Measurements from ENCODE around the gene CD38. TPM values are rescaled to one million over a fixed set of nuclear protein-coding genes. Genes with fewer than 3 reads are reported as not detected.

CD38 gene
- total RNA-seq, 4 donors from 2014 or later, result 2.7 to 7.5 (median 3.4) TPM; not detected in 1

DNA sequence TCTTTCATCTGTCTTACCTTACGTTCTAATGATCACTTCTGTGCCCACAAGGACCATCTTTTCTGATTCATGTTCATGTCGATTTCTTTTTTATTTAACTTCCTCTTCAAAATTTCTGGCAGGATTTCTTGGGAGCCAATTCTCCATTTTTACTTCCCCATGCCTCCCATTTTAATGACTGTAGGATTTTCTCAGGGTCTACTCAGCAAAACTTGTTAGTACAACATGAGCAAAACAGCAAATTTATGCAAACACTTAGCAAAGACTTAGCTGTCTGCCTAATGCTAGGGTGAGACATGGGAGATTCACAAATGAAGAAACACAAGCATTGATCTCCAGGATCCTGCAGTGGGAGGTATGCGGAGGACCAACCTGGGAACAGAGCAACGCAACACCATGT lies 5.5 kb downstream of the CD38 start:
- in situ Hi-C loops (cut with MboI; ENCODE audit: low pct_ligation_motif_present in 1 of 4, low pct_unique_long_range_greater_than_20kb in 1 of 4, low sequenced_read_pairs in 3 of 4) (no loop called here), intact Hi-C loops (cut with DNase I; ENCODE audit: low total_unique reads) (no loop called here)
- Histone ChIP-seq H3K4me3 (no peak overlapping the region), H3K36me3 (no peaks in the 10 kb centered on the region), H3K27me3 (no peaks in the 10 kb centered on the region), H3K27ac (peak overlapping the region in 1 of 4 donors; percentile 8), H3K4me1 (peaks cover 0 to 25% (median 8%) of the 10 kb centered on the region in 4 donors), H3K9me3 (no peaks in the 10 kb centered on the region)
- TF ChIP-seq CTCF (IDR thresholded peaks at IDR 0.05) (no peak), POLR2AphosphoS5 (IDR thresholded peaks at IDR 0.05) (no peak)
- no peak for DNase-seq
- WGBS, 2 donors (ENCODE audit: low coverage in 1 of 2), result 88 to 90% methylated on average over 3 to 4 of the region's 4 CpGs

DNA sequence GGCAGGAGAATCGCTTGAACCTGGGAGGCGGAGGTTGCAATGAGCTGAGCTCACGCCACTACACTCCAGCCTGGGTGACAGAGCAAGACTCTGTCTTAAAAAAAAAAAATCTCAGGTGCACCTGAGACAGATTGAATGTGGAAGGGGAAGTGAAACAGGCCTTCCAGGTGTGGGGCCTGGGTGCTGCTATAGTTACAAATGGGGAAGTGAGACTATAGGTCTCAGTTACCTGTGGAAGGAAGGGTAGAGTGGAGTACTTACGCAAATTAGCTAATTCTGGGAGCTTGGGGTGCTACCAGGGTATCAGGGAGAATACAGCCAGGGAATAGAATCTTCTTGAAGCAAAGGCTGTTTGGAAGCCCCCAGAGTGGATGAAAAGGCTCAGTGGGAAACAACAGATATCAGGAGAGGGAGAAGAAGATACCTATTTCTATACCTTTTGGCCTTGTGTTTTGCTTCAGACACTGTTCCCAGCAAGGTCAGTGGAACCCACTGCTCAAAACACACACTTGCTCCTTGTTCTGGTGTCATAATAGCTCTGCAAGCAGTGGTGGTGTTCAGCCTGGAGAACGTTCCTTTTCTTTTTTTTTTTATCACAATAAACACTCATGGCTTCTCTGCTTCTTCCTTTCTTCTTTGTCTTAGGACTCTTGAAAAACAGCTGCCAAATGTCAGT lies 7.0 kb downstream of the CD38 start:
- Histone ChIP-seq H3K36me3 (no peaks in the 10 kb centered on the region), H3K27ac (no peak overlapping the region), H3K4me1 (peaks cover 0 to 16% (median 4%) of the 10 kb centered on the region in 4 donors), H3K9me3 (no peaks in the 10 kb centered on the region), H3K4me3 (no peak overlapping the region), H3K27me3 (no peaks in the 10 kb centered on the region)
- in situ Hi-C loops (cut with MboI; ENCODE audit: low pct_ligation_motif_present in 1 of 4, low pct_unique_long_range_greater_than_20kb in 1 of 4, low sequenced_read_pairs in 3 of 4) (no loop called here), intact Hi-C loops (cut with DNase I; ENCODE audit: low total_unique reads) (no loop called here)
- WGBS, 2 donors (ENCODE audit: low coverage in 1 of 2), result 74 to 100% methylated on average over 1 to 5 of the region's 5 CpGs
- DNase-seq, result peak; percentile 43
- TF ChIP-seq POLR2A (IDR thresholded peaks at IDR 0.05) (no peak), EP300 (IDR thresholded peaks at IDR 0.05; ENCODE audit: low read depth) (no peak), POLR2AphosphoS5 (IDR thresholded peaks at IDR 0.05) (peak in 1 of 3 donors; percentile 6), CTCF (IDR thresholded peaks at IDR 0.05) (no peak)

GRCh38 chr4:15786743-15787142 lies 8.6 kb downstream of the CD38 start:
- Histone ChIP-seq H3K9me3 (no peaks in the 10 kb centered on the region), H3K36me3 (no peaks in the 10 kb centered on the region), H3K27ac (no peak overlapping the region), H3K4me3 (no peak overlapping the region), H3K27me3 (no peaks in the 10 kb centered on the region), H3K4me1 (peaks cover 0 to 14% (median 4%) of the 10 kb centered on the region in 4 donors)
- WGBS, 2 donors (ENCODE audit: low coverage in 1 of 2), result 90 to 93% methylated on average over 2 to 26 of the region's 26 CpGs
- in situ Hi-C loops (cut with MboI; ENCODE audit: low pct_ligation_motif_present in 1 of 4, low pct_unique_long_range_greater_than_20kb in 1 of 4, low sequenced_read_pairs in 3 of 4), result no loop called here
- intact Hi-C loops (cut with DNase I; ENCODE audit: low total_unique reads), result no loop called here
- DNase-seq, result no peak
- no peak for TF ChIP-seq CTCF (IDR thresholded peaks at IDR 0.05)
- TF ChIP-seq POLR2A (IDR thresholded peaks at IDR 0.05), result no peak
- TF ChIP-seq EP300 (IDR thresholded peaks at IDR 0.05; ENCODE audit: low read depth), result no peak
- TF ChIP-seq POLR2AphosphoS5 (IDR thresholded peaks at IDR 0.05), result no peak

GRCh38 chr4:15792974-15793373 lies 14.8 kb downstream of the CD38 start:
- intact Hi-C loops (cut with DNase I; ENCODE audit: low total_unique reads) (no loop called here), in situ Hi-C loops (cut with MboI; ENCODE audit: low pct_ligation_motif_present in 1 of 4, low pct_unique_long_range_greater_than_20kb in 1 of 4, low sequenced_read_pairs in 3 of 4) (no loop called here)
- no peak for TF ChIP-seq CTCF (IDR thresholded peaks at IDR 0.05)
- TF ChIP-seq POLR2A (IDR thresholded peaks at IDR 0.05), result no peak
- TF ChIP-seq EP300 (IDR thresholded peaks at IDR 0.05; ENCODE audit: low read depth), result no peak
- no peak for TF ChIP-seq POLR2AphosphoS5 (IDR thresholded peaks at IDR 0.05)
- WGBS, 2 donors (ENCODE audit: low coverage in 1 of 2), result 31 to 50% methylated on average over 2 of the region's 2 CpGs
- no peak for DNase-seq
- no peak overlapping the region for H3K27ac ChIP-seq
- H3K36me3 ChIP-seq, result no peaks in the 10 kb centered on the region
- H3K9me3 ChIP-seq, result no peaks in the 10 kb centered on the region
- peaks cover 0 to 10% (median 3%) of the 10 kb centered on the region in 4 donors for H3K4me1 ChIP-seq
- H3K27me3 ChIP-seq, result no peaks in the 10 kb centered on the region
- no peak overlapping the region for H3K4me3 ChIP-seq

Data from transverse colon (tissue), 4 donors.